HepG2 (cell line): ENCODE results near the gene RPAP3. TPM values are rescaled to one million over a fixed set of nuclear protein-coding genes. Genes with fewer than 3 reads are reported as not detected.

ENCODE experiments used
- ATAC-seq: fragments of 200-7000 bp; cut with Tn5 transposase; 3 replicates; pipeline ENCODE4 v1.9.1; 2020; ENCODE audit warnings: mild to moderate bottlenecking, moderate library complexity
- BruUV-seq: library from RNA; stranded (reverse); fragments of 400-500 nt; replicated peaks from 2 replicates; lab custom pipeline; 2021; lab: Mats Ljungman, UMichigan
- CTCF ChIA-PET: fragments of 300-600 bp; formaldehyde crosslinking; extraction: SDS; loops from one replicate; lab custom pipeline; 2021; ENCODE audit warnings: low total read pairs, inconsistent platforms, low intra/inter-chr PET ratio; lab: Yijun Ruan, JAX
- POLR2A ChIA-PET: fragments of 350-600 bp; sonication (Branson Sonifier 250); formaldehyde crosslinking; loops from one replicate; lab custom pipeline; 2020; ENCODE audit warnings: antibody characterized with exemption, inconsistent platforms; lab: Yijun Ruan, JAX
- DNase-seq: peaks from one replicate; pipeline ENCODE4 v3.0.0-alpha.2; 2015; ENCODE audit warnings: low spot score
- FAIRE-seq: peaks from 3 replicates; lab custom pipeline; 2011; peaks lifted over from hg19 to GRCh38; lab: Jason Lieb, UNC
- H2AFZ ChIP-seq: one replicate; pipeline ENCODE4 v1.6.1; 2011; ENCODE audit warnings: low read length, inconsistent platforms
- H3K27ac ChIP-seq: fragments of 300-600 bp; 3 replicates; pipeline ENCODE4 v1.8.0; 2011; ENCODE audit warnings: mixed run types, mild to moderate bottlenecking, mixed read lengths, low read length, inconsistent platforms; ENCODE audit not compliant: insufficient read depth; ENCODE audit errors: extremely low read length
- H3K27me3 ChIP-seq, 2 experiments: fragments of 200-600 bp in 1 of 2; 2 replicates in 1 of 2; 3 replicates in 1 of 2; pipeline versions ENCODE4 v1.6.0 to v1.8.0; 2011; ENCODE audit warnings: low read length in 2 of 2, mild to moderate bottlenecking in 2 of 2, moderate library complexity in 2 of 2, inconsistent platforms in 1 of 2; ENCODE audit not compliant: insufficient read depth in 2 of 2, control insufficient read depth in 1 of 2
- H3K36me3 ChIP-seq, 2 experiments: fragments of 200-600 bp in 1 of 2; replicated peaks in 1 of 2; 2 replicates in 1 of 2; 3 replicates in 1 of 2; pipeline versions ENCODE4 v1.5.1 to v1.8.0; 2011; ENCODE audit warnings: low read length in 2 of 2, inconsistent platforms in 1 of 2; ENCODE audit not compliant: insufficient read depth in 2 of 2, control insufficient read depth in 1 of 2
- H3K4me1 ChIP-seq: 2 replicates; pipeline ENCODE4 v1.5.1; 2012; ENCODE audit warnings: low read length, inconsistent platforms; ENCODE audit not compliant: insufficient read depth
- H3K4me2 ChIP-seq: 2 replicates; pipeline ENCODE4 v1.6.0; 2011; ENCODE audit warnings: low read depth, low read length, inconsistent platforms
- H3K4me3 ChIP-seq, 3 experiments: fragments of 200-600 bp in 1 of 3; sonication (generic), shearing (Covaris generic) in 1 of 3; replicated peaks in 1 of 3; 2 replicates each; pipeline ENCODE4 v1.5.1; 2011 to 2016; ENCODE audit warnings: low read length in 3 of 3, inconsistent platforms in 2 of 3, low read depth in 2 of 3, mild to moderate bottlenecking in 2 of 3, control low read depth in 1 of 3, mixed read lengths in 1 of 3; ENCODE audit not compliant: insufficient read depth in 1 of 3
- H3K79me2 ChIP-seq: one replicate; pipeline ENCODE4 v1.6.1; 2011; ENCODE audit warnings: low read length, inconsistent platforms; ENCODE audit not compliant: insufficient read depth
- H3K9ac ChIP-seq: 2 replicates; pipeline ENCODE4 v1.6.0; 2011; ENCODE audit warnings: mild to moderate bottlenecking, low read depth, low read length, inconsistent platforms; ENCODE audit not compliant: insufficient read depth
- H3K9me3 ChIP-seq: 2 replicates; pipeline ENCODE4 v1.5.1; 2012; ENCODE audit warnings: mild to moderate bottlenecking, low read length
- H4K20me1 ChIP-seq: 2 replicates; pipeline ENCODE4 v1.6.0; 2011; ENCODE audit warnings: inconsistent platforms, mild to moderate bottlenecking, low read length, moderate library complexity; ENCODE audit not compliant: insufficient read depth
- BRCA1 ChIP-seq: sonication (generic); formaldehyde crosslinking; IDR thresholded peaks from 2 replicates; pipeline ENCODE4 v1.4.0; 2020; ENCODE audit warnings: missing genetic modification reagents
- FOXC1 ChIP-seq: sonication (generic); formaldehyde crosslinking; IDR thresholded peaks from 2 replicates; pipeline ENCODE4 v1.8.0; 2022; ENCODE audit warnings: mild to moderate bottlenecking, missing genetic modification reagents, borderline replicate concordance
- IRF1 ChIP-seq: sonication (generic); formaldehyde crosslinking; IDR thresholded peaks from 2 replicates; pipeline ENCODE4 v1.4.0; 2020; ENCODE audit warnings: low read depth, mild to moderate bottlenecking, missing genetic modification reagents
- LBX2 ChIP-seq: sonication (generic); formaldehyde crosslinking; IDR thresholded peaks from 2 replicates; pipeline ENCODE4 v1.5.0; 2020; ENCODE audit warnings: missing genetic modification reagents, mild to moderate bottlenecking, borderline replicate concordance
- NONO ChIP-seq, 2 experiments: fragments of 450-650 bp in 1 of 2; sonication (generic) in 1 of 2; formaldehyde crosslinking in 1 of 2; IDR thresholded peaks in 1 of 2; conservative IDR thresholded peaks in 1 of 2; 2 replicates each; pipeline versions ENCODE4 v1.6.1 to v1.8.0; 2017 to 2022; ENCODE audit warnings: mild to moderate bottlenecking in 1 of 2, missing genetic modification reagents in 1 of 2, moderate library complexity in 1 of 2
- REXO4 ChIP-seq: sonication (generic); formaldehyde crosslinking; IDR thresholded peaks from 2 replicates; pipeline ENCODE4 v1.8.0; 2022; ENCODE audit warnings: missing genetic modification reagents, mild to moderate bottlenecking, borderline replicate concordance
- SATB2 ChIP-seq: sonication (generic); formaldehyde crosslinking; IDR thresholded peaks from 2 replicates; pipeline ENCODE4 v1.5.0; 2020; ENCODE audit warnings: missing genetic modification reagents
- ZNF296 ChIP-seq: sonication (generic); formaldehyde crosslinking; conservative IDR thresholded peaks from 2 replicates; pipeline ENCODE4 v1.5.0; 2020; ENCODE audit warnings: mild to moderate bottlenecking, missing genetic modification reagents
- ZNF556 ChIP-seq: sonication (generic); formaldehyde crosslinking; IDR thresholded peaks from 2 replicates; pipeline ENCODE4 v1.4.0; 2020; ENCODE audit warnings: mild to moderate bottlenecking, missing genetic modification reagents, borderline replicate concordance
- ZNF766 ChIP-seq: sonication (generic); formaldehyde crosslinking; IDR thresholded peaks from 2 replicates; pipeline ENCODE4 v1.5.0; 2020; ENCODE audit warnings: missing genetic modification reagents, borderline replicate concordance
- ZNF780A ChIP-seq: sonication (generic); formaldehyde crosslinking; IDR thresholded peaks from 2 replicates; pipeline ENCODE4 v1.8.0; 2022; ENCODE audit warnings: mild to moderate bottlenecking, missing genetic modification reagents, moderate library complexity
- WGBS: methylation state at CpG from one replicate; pipeline ENCODE4 v1.1.6; 2017; ENCODE audit warnings: low lambda C conversion rate; 5-methylcytosine and 5-hydroxymethylcytosine counted together
- in situ Hi-C: cut with HindIII; loops from 2 replicates; pipeline ENCODE4 v1.10.0; 2017; ENCODE audit warnings: low pct_unique_long_range_greater_than_20kb; ENCODE audit not compliant: extremely low pct_ligation_motif_present
- intact Hi-C: fragments of 100-400 bp; cut with micrococcal nuclease; formaldehyde crosslinking; loops from one replicate; pipeline ENCODE4 v1.10.0; 2022; ENCODE audit not compliant: unreplicated experiment
- polyA plus RNA-seq, 8 experiments: library from polyadenylated mRNA; depleted of rRNA in 3 of 8; stranded (reverse) in 7 of 8; unstranded in 1 of 8; fragments of >200 nt; fragmentation: Illumina TruSeq in 4 of 8; extraction: Trizol in 4 of 8; gene quantifications; 2 replicates each; pipeline versions ENCODE4 v1.2.1 to v1.2.3, GENCODE V29; 2011 to 2016; ENCODE audit warnings: low read depth in 4 of 8, missing spikeins in 1 of 8, mixed read lengths in 1 of 8; ENCODE audit not compliant: insufficient read depth in 1 of 8
- total RNA-seq, 5 experiments: library from RNA; depleted of rRNA; stranded (reverse); fragments of >200 nt; fragmentation: Illumina TruSeq; extraction: Trizol; gene quantifications; 2 replicates each; pipeline ENCODE4 v1.2.3, GENCODE V29; 2016; ENCODE audit warnings: low read depth in 1 of 5
- TF ChIP-seq, protein P1 (sequence below): sonication (generic); formaldehyde crosslinking; conservative IDR thresholded peaks from 2 replicates; pipeline ENCODE4 v1.8.1; 2023; ENCODE audit warnings: missing genetic modification reagents

Gene RPAP3
- total and polyA plus RNA-seq, 2 of the 13 experiments (the other 11 are each of a cell fraction or from before 2014, with no cell fraction given), result 8.8 to 32.8 TPM

- no peak for DNase-seq
- intact Hi-C loops, result no loop called here
- ChIA-PET POLR2A (no interaction called here), CTCF (no interaction called here)
- H3K4me2 ChIP-seq, result no peak overlapping the region
- H4K20me1 ChIP-seq, result no peaks in the 10 kb centered on the region
- TF ChIP-seq ZNF780A (no peak), BRCA1 (CRISPR knock-in tag) (no peak), ZNF296 (CRISPR knock-in tag) (no peak)
- ATAC-seq, result no peak
- no peak for FAIRE-seq
- H3K9me3 ChIP-seq, result no peaks in the 10 kb centered on the region
- 34% methylated on average over 4 of the region's 4 CpGs for WGBS
- H3K36me3 ChIP-seq, result no peaks in the 10 kb centered on the region
- BruUV-seq, result no TSS peak
- peaks cover 4 to 46% of the 10 kb centered on the region in 2 experiments; a peak in 3 of 5 replicates for H3K27me3 ChIP-seq
- H3K27ac ChIP-seq, result no peak overlapping the region
- no peak overlapping the region for H3K9ac ChIP-seq
- no peaks in the 10 kb centered on the region for H3K79me2 ChIP-seq
- no peak overlapping the region for H2AFZ ChIP-seq
- in situ Hi-C loops, result no loop called here
- peaks cover 32% of the 10 kb centered on the region for H3K4me1 ChIP-seq
- no peak overlapping the region for H3K4me3 ChIP-seq
These were observed 48.3 kb upstream of the RPAP3 start for GRCh38 chr12:47754126-47754525.

- no peak overlapping the region for H3K9ac ChIP-seq
- no peak for DNase-seq
- H3K4me2 ChIP-seq, result peak overlapping the region; percentile 23; the same call in 1 of the 2 replicates
These were observed 47.5 kb upstream of the RPAP3 start for GRCh38 chr12:47753021-47754001.

More at GRCh38 chr12:47753021-47754001, 47.5 kb upstream of the RPAP3 start:
- ATAC-seq (no peak), FAIRE-seq (no peak)
- Histone ChIP-seq H3K27ac (no peak overlapping the region), H4K20me1 (no peaks in the 10 kb centered on the region), H3K4me3 (no peak overlapping the region), H3K9me3 (no peaks in the 10 kb centered on the region), H3K4me1 (peaks cover 25% of the 10 kb centered on the region), H3K27me3 (peaks cover 6 to 50% of the 10 kb centered on the region in 2 experiments; a peak in 3 of 5 replicates), H2AFZ (no peak overlapping the region), H3K36me3 (no peaks in the 10 kb centered on the region), H3K79me2 (no peaks in the 10 kb centered on the region)
- CTCF ChIA-PET, result no interaction called here
- in situ Hi-C loops (no loop called here), intact Hi-C loops (no loop called here)
- 42% methylated on average over 11 of the region's 11 CpGs for WGBS
- POLR2A ChIA-PET, result no interaction called here
- TF ChIP-seq, protein P1, sequence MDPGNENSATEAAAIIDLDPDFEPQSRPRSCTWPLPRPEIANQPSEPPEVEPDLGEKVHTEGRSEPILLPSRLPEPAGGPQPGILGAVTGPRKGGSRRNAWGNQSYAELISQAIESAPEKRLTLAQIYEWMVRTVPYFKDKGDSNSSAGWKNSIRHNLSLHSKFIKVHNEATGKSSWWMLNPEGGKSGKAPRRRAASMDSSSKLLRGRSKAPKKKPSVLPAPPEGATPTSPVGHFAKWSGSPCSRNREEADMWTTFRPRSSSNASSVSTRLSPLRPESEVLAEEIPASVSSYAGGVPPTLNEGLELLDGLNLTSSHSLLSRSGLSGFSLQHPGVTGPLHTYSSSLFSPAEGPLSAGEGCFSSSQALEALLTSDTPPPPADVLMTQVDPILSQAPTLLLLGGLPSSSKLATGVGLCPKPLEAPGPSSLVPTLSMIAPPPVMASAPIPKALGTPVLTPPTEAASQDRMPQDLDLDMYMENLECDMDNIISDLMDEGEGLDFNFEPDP (CRISPR knock-in tag), result no peak
- TF ChIP-seq ZNF766 (CRISPR knock-in tag), result no peak
- no peak for TF ChIP-seq NONO (IDR thresholded peaks at IDR 0.05)
- TF ChIP-seq NONO (CRISPR knock-in tag; conservative IDR thresholded peaks at IDR 0.05), result no peak
- no peak for TF ChIP-seq REXO4 (CRISPR knock-in tag)
- no peak for TF ChIP-seq LBX2 (CRISPR knock-in tag)
- TF ChIP-seq ZNF556 (CRISPR knock-in tag), result no peak
- no peak for TF ChIP-seq FOXC1 (CRISPR knock-in tag)
- TF ChIP-seq IRF1 (CRISPR knock-in tag), result no peak
- no peak for TF ChIP-seq SATB2 (CRISPR knock-in tag)
- BruUV-seq, result no TSS peak
